ENCODE measurements around the gene GPALPP1.
"Not testable (repeated sequence)": the region's sequence is repeated elsewhere in the genome, so short reads cannot be mapped to it uniquely, and the experiment has no call there.

GPALPP1 gene

GRCh38 chr13:45003417-45003816, 14.1 kb downstream of the GPALPP1 start:
- DNase-seq (ENCODE audit: low read depth, low spot score), result no peak

GRCh38 chr13:45004096-45004495, 14.8 kb downstream of the GPALPP1 start:
- H3K27ac ChIP-seq, result no peak overlapping the region
- DNase-seq (ENCODE audit: low read depth, low spot score), result no peak

More at GRCh38 chr13:45003417-45003816, 14.1 kb downstream of the GPALPP1 start:
- no peak overlapping the region for H3K27ac ChIP-seq

- no peak for DNase-seq (ENCODE audit: low read depth, low spot score)
- no peak overlapping the region for H3K27ac ChIP-seq
Measured at GRCh38 chr13:45007225-45007624, 17.9 kb downstream of the GPALPP1 start.

DNA sequence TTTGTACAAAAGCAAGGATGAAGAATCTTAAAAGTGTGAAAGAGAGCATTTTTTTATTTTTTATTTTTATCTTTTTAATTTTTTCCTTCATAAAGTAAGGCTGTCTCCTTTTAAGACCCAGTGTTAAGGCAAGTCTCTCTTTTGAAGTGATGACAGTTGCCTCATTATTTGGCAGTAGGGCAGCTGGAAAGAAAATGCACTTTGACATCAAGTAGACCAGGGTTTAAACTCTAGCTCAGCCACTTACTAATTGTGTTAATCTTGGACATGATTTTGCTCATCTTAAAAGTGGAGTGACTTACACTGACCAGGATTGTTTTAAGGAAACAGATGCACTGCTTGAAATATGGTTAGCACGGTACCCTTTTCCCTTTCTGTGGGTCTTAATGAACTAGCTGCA, 18.5 kb downstream of the GPALPP1 start:
- no peak overlapping the region for H3K27ac ChIP-seq
- DNase-seq (ENCODE audit: low read depth, low spot score), result no peak

GRCh38 chr13:45011198-45011597, 21.9 kb downstream of the GPALPP1 start:
- DNase-seq (ENCODE audit: low read depth, low spot score), result no peak

DNA sequence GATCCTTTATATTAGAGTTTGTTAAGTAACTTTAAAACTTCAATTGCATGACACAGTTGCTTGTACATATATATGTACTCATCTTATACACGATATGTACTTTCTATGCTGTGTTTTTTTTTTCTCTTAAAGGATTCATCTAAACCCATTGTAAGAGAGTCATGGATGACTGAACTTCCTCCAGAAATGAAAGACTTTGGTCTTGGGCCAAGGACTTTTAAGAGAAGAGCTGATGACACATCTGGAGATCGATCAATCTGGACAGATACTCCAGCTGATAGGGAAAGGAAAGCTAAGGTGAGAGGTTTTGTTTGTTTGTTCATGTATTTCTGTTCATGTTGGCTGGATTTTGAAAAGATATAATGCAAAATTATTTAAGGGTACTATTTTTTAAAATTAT, 26.0 kb downstream of the GPALPP1 start:
- no peak overlapping the region for H3K27ac ChIP-seq
- DNase-seq (ENCODE audit: low read depth, low spot score), result peak; percentile 2

More at GRCh38 chr13:45011198-45011597, 21.9 kb downstream of the GPALPP1 start:
- no peak overlapping the region for H3K27ac ChIP-seq

- DNase-seq (ENCODE audit: low read depth, low spot score), result no peak
- no peak overlapping the region for H3K27ac ChIP-seq
Measured at GRCh38 chr13:45016792-45017425, 27.6 kb downstream of the GPALPP1 start.

- not testable (repeated sequence) for DNase-seq (ENCODE audit: low read depth, low spot score)
Measured at GRCh38 chr13:45019981-45020380, 30.6 kb downstream of the GPALPP1 start.

GRCh38 chr13:45021250-45021649, 31.9 kb downstream of the GPALPP1 start:
- no peak for DNase-seq (ENCODE audit: low read depth, low spot score)

More at GRCh38 chr13:45019981-45020380, 30.6 kb downstream of the GPALPP1 start:
- not testable (repeated sequence) for H3K27ac ChIP-seq

GRCh38 chr13:45024847-45025246, 35.5 kb downstream of the GPALPP1 start:
- H3K27ac ChIP-seq, result no peak overlapping the region
- no peak for DNase-seq (ENCODE audit: low read depth, low spot score)

More at GRCh38 chr13:45021250-45021649, 31.9 kb downstream of the GPALPP1 start:
- no peak overlapping the region for H3K27ac ChIP-seq

DNA sequence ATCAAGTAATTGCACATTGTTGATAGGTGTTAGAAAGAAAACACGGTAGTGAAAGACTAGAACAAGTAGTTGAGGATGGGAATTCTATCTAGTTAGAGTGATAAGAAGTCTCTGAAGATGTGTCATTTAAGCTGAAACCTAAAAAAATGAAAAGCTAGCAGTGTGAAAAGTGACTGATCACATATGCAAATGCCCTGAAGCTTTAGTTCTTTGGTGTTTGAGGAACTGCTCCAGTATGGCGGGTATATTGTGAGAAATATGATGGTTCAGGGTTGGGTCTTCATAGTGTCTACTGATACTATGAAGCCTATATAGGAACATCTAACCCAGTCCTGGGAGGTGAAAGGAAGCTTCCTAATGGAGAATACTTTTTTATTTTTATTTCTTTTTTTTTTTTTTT, 45.0 kb downstream of the GPALPP1 start:
- H3K27ac ChIP-seq, result no peak overlapping the region
- no peak for DNase-seq (ENCODE audit: low read depth, low spot score)

DNA sequence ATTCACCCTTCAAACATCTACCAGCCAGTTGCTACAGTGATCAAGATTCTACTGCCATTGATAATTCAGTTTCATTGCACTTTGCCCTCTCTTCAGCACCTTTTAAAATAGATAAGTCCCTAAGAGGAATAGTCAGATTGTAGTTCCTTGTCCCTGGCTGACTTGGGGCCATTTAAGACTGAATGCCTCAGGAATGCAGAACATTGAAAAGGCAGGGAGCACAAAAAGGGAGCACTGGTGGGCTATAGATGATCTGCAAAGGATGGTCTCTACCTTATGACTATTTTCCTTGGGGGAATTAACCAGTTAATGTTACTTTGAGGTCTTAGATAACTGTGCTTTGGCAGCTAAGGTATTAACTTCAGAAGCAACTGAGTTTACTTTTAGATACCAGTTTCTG, 46.9 kb downstream of the GPALPP1 start:
- H3K27ac ChIP-seq, result no peak overlapping the region
- DNase-seq (ENCODE audit: low read depth, low spot score), result no peak

- DNase-seq (ENCODE audit: low read depth, low spot score), result no peak
- no peak overlapping the region for H3K27ac ChIP-seq
Measured at GRCh38 chr13:45040173-45040572, 50.8 kb downstream of the GPALPP1 start.

DNA sequence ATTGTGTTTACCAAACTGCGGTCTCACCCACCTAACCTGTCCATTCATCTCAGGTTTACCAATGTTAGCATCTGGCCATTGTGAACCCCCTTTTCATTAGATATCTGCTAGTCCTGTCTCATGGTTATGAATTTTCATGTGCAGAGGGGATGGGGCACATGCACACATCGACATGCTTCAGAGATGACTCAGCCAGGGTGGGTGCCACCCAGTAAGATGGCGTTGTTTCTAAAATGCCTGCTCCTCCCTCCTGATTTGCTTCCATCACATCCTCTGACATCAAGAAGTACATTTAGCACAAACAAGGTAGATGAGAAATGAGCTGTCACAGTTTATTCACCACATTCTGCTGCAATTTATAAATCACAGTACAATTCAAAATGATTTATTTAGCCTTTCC, 51.3 kb downstream of the GPALPP1 start:
- DNase-seq (ENCODE audit: low read depth, low spot score), result no peak
- no peak overlapping the region for H3K27ac ChIP-seq

- H3K27ac ChIP-seq, result no peak overlapping the region
- no peak for DNase-seq (ENCODE audit: low read depth, low spot score)
Measured at GRCh38 chr13:45042539-45042938, 53.2 kb downstream of the GPALPP1 start.

- no peak for DNase-seq (ENCODE audit: low read depth, low spot score)
- H3K27ac ChIP-seq, result no peak overlapping the region
Measured at GRCh38 chr13:45046445-45046844, 57.1 kb downstream of the GPALPP1 start.

DNA sequence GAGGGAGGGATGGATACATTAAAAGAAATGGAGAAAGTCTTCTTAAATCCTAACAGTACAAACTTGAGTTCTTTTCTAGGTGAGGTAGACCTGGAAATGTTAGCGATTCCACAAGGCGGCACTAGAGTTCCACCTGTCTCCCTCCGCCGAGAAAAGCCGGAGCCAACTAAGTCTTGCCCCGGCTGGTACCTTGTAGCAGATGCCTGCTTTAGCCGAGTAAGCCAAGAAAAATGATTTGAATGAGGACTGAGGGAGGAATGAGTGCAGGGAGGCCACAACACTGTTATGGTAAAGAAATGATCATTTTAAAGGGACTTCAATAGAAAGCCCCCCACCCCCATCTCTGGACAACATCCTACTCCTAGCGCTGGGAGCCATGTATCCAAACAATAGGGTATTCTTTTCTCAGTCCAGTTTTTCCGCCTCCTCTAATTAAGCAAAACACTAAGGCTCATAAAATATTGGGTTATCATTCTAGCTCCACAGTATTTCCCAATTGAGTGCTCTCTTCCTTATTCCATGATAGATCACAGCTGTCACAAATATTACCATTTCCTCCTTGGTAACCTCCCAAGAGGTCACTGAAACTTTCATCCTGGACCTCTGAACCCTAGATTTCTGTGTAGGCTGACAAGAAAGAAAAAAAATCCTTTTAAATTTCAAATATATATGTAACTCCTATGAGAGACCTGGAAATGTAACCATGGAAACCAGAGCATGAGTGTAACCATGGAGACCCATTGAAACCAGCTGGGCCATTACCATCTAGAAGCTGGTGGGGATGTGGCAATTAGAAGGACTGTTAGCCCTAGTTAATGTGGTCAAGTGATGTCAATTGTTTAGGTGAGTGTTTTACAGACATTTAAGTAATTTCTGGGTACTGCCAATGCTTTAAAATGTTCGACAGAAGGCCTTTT, 58.3 kb downstream of the GPALPP1 start:
- peak; percentile 36 for DNase-seq (ENCODE audit: low read depth, low spot score)
- H3K27ac ChIP-seq, result no peak overlapping the region

GRCh38 chr13:45048890-45049407, 59.6 kb downstream of the GPALPP1 start:
- H3K27ac ChIP-seq, result no peak overlapping the region
- DNase-seq (ENCODE audit: low read depth, low spot score), result no peak

DNA sequence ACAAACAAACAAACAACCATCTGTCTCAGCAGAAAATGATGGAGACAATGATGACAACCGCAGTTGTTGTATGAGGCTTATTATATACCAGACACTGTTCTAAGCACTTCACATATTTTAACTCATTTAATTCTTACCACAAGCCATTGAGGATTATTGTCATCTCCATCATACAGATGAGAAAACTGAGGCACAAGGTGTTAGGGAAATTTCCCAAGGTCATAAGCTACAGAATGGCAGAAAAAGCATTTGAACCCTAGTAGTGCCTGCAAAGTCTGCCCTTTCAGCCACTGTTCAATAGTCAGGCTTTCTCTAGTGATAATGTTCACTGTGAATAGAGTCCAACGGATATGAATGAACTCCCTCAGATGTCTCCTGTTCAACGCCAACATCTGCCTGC, 60.1 kb downstream of the GPALPP1 start:
- H3K27ac ChIP-seq, result no peak overlapping the region
- no peak for DNase-seq (ENCODE audit: low read depth, low spot score)

DNA sequence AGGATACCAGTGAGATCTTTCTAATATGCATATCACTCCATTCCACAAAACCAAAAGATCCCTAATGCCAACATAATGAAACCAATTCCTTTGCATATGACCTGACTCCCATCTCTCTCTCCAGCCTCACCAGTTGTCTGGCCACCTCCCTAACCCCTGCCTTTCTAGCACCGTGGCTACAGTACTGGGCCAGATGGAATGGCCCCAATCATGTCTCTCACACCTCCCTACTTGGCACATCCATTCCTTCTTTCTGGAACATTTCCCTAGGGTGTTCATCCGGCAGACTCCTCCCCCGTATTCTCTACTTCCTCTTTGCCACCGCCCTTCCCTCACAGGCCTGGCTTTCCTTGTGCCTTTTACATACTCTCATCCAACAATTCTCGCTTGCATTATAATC, 62.0 kb downstream of the GPALPP1 start:
- DNase-seq (ENCODE audit: low read depth, low spot score), result no peak
- no peak overlapping the region for H3K27ac ChIP-seq
